Mesendoderm (in vitro differentiated cells): Measurements from ENCODE around the gene THUMPD3. TPM values are rescaled to one million over a fixed set of nuclear protein-coding genes. Genes with fewer than 3 reads are reported as not detected.

Experiments used
- DNase-seq: peaks from one replicate; pipeline ENCODE4 v3.0.0; 2013
- H2AK5ac ChIP-seq: 2 replicates; pipeline ENCODE4 v1.6.1; 2013; ENCODE audit warnings: low read length, inconsistent platforms
- H2BK120ac ChIP-seq: 2 replicates; pipeline ENCODE4 v1.6.1; 2013; ENCODE audit warnings: low read depth, mild to moderate bottlenecking, low read length, moderate library complexity, mixed read lengths
- H2BK15ac ChIP-seq: replicated peaks from 2 replicates; pipeline ENCODE4 v1.6.1; 2013; ENCODE audit warnings: low read depth, mild to moderate bottlenecking, moderate library complexity
- H2BK5ac ChIP-seq: 2 replicates; pipeline ENCODE4 v1.6.1; 2013; ENCODE audit warnings: low read length, inconsistent platforms
- H3K18ac ChIP-seq: 2 replicates; pipeline ENCODE4 v1.6.1; 2013; ENCODE audit warnings: mild to moderate bottlenecking, low read length, mixed read lengths
- H3K23ac ChIP-seq: one replicate; pipeline ENCODE4 v1.6.1; 2013; ENCODE audit warnings: low read length
- H3K27ac ChIP-seq: 2 replicates; pipeline ENCODE4 v1.5.1; 2013; ENCODE audit warnings: low read depth, mild to moderate bottlenecking, inconsistent platforms, low read length, moderate library complexity
- H3K27me3 ChIP-seq: 2 replicates; pipeline ENCODE4 v1.6.1; 2013; ENCODE audit warnings: low read length, control low read depth, mild to moderate bottlenecking, inconsistent platforms; ENCODE audit not compliant: insufficient read depth, poor library complexity
- H3K36me3 ChIP-seq: 2 replicates; pipeline ENCODE4 v1.6.1; 2013; ENCODE audit warnings: low read length, inconsistent platforms; ENCODE audit not compliant: control insufficient read depth, insufficient read depth
- H3K4ac ChIP-seq: one replicate; pipeline ENCODE4 v1.6.1; 2013; ENCODE audit warnings: low read depth, mild to moderate bottlenecking, low read length, moderate library complexity
- H3K4me1 ChIP-seq: 2 replicates; pipeline ENCODE4 v1.6.1; 2013; ENCODE audit warnings: low read depth, low read length, inconsistent platforms; ENCODE audit not compliant: control insufficient read depth
- H3K4me2 ChIP-seq: 2 replicates; pipeline ENCODE4 v1.6.1; 2013; ENCODE audit warnings: low read length
- H3K4me3 ChIP-seq: 2 replicates; pipeline ENCODE4 v1.5.1; 2013; ENCODE audit warnings: mild to moderate bottlenecking, low read length
- H3K56ac ChIP-seq: one replicate; pipeline ENCODE4 v1.6.1; 2013; ENCODE audit warnings: low read length
- H3K79me1 ChIP-seq: 2 replicates; pipeline ENCODE4 v1.6.1; 2013; ENCODE audit warnings: low read length, inconsistent platforms
- H3K79me2 ChIP-seq: 2 replicates; pipeline ENCODE4 v1.6.1; 2013; ENCODE audit warnings: mild to moderate bottlenecking, low read length; ENCODE audit not compliant: control insufficient read depth, insufficient read depth
- H3K9ac ChIP-seq: 2 replicates; pipeline ENCODE4 v1.6.1; 2013; ENCODE audit warnings: low read length, inconsistent platforms
- H4K5ac ChIP-seq: one replicate; pipeline ENCODE4 v1.6.1; 2013; ENCODE audit warnings: low read length
- H4K8ac ChIP-seq: one replicate; pipeline ENCODE4 v1.6.1; 2013; ENCODE audit warnings: low read depth, mild to moderate bottlenecking, control low read depth, low read length, moderate library complexity
- WGBS: extraction: QIAGEN DNeasy Blood & Tissue Kit; methylation state at CpG from one replicate; pipeline ENCODE4 v1.1.7; 2013; ENCODE audit warnings: low lambda C conversion rate, missing lambda C conversion rate; ENCODE audit not compliant: insufficient coverage; ENCODE audit errors: extremely low coverage; 5-methylcytosine and 5-hydroxymethylcytosine counted together
- polyA plus RNA-seq, 2 experiments: library from polyadenylated mRNA; stranded (reverse); fragments of 200-250 nt; gene quantifications; one replicate each; pipeline ENCODE4 v1.2.3, GENCODE V29; 2013

The THUMPD3 gene
- 36.5 TPM for polyA plus RNA-seq (2013, experiment 1 of 2)
- 37.8 TPM for polyA plus RNA-seq (2013, experiment 2 of 2)

GRCh38 chr3:9362731-9363530 is at the start of gene THUMPD3:
THUMPD3 (plus strand) TSS chr3:9363054; CDS start chr3:9365069, 2,015 bp downstream.
- H3K4me3 ChIP-seq, result peak within 1 kb of the TSS; percentile 76
- H3K4me2 ChIP-seq, result peak within 1 kb of the TSS; percentile 77
- WGBS, result no CpG with 5 or more reads among the region's 46 CpGs

GRCh38 chr3:9314796-9315195 is 48.1 kb upstream of the THUMPD3 start:
- Histone ChIP-seq H3K23ac (no peak overlapping the region), H2BK5ac (no peak overlapping the region), H4K5ac (no peak overlapping the region), H2BK15ac (no peak overlapping the region), H3K4me3 (no peak overlapping the region), H2BK120ac (no peak overlapping the region), H3K9ac (no peak overlapping the region), H3K4me2 (no peak overlapping the region), H3K27ac (no peak overlapping the region), H3K56ac (no peak overlapping the region), H3K4me1 (no peaks in the 10 kb centered on the region), H3K79me2 (no peaks in the 10 kb centered on the region), H3K27me3 (no peaks in the 10 kb centered on the region), H3K4ac (no peak overlapping the region), H4K8ac (no peak overlapping the region), H3K18ac (no peak overlapping the region), H3K36me3 (no peaks in the 10 kb centered on the region), H3K79me1 (no peaks in the 10 kb centered on the region), H2AK5ac (no peak overlapping the region)
- no peak for DNase-seq
- WGBS, result no CpG with 5 or more reads among the region's 2 CpGs

More at GRCh38 chr3:9362731-9363530, at the start of gene THUMPD3:
- H3K4me1 ChIP-seq, result peaks cover 3% of the 10 kb centered on the region
- peaks cover 4% of the 10 kb centered on the region for H3K79me1 ChIP-seq
- DNase-seq, result peak; percentile 98
- peak within 1 kb of the TSS; percentile 93 for H3K9ac ChIP-seq
- peak within 1 kb of the TSS; percentile 79 for H3K4ac ChIP-seq
- peak within 1 kb of the TSS; percentile 96 for H3K56ac ChIP-seq
- H2AK5ac ChIP-seq, result no peak within 1 kb of the TSS
- peak within 1 kb of the TSS; percentile 34 for H3K18ac ChIP-seq
- H2BK5ac ChIP-seq, result peak within 1 kb of the TSS; percentile 82
- H4K5ac ChIP-seq, result peak within 1 kb of the TSS; percentile 88
- no peak within 1 kb of the TSS for H2BK120ac ChIP-seq
- no peak within 1 kb of the TSS for H2BK15ac ChIP-seq
- H3K79me2 ChIP-seq, result no peaks in the 10 kb centered on the region
- no peaks in the 10 kb centered on the region for H3K27me3 ChIP-seq
- peak within 1 kb of the TSS; percentile 90 for H3K27ac ChIP-seq
- H4K8ac ChIP-seq, result no peak within 1 kb of the TSS
- H3K23ac ChIP-seq, result no peak within 1 kb of the TSS
- H3K36me3 ChIP-seq, result no peaks in the 10 kb centered on the region

DNA sequence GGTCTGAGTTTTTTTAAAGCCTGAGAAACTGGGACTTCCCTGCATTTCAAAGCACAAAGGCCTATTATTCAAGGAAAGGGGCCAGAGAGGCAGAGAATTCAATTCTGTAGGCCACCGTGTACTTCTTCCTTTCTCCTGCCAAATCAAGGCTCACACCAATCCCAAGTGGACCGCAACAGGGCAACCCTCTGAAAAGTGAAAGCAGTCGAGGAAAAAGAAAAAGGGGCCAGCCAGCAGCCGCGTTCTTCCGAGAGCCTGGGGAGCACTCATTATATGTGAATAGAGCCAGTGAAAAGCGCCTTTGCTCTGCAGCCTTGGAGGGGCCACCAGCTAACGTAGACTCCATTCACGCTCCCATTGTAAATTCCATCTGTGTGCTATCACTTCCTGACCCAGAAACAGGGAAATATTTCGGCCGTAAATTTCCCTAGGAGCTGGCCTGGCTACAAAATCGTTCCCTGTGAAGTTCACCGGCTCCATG is 45.9 kb upstream of the THUMPD3 start:
- peak; percentile 77 for DNase-seq
- Histone ChIP-seq H3K4me3 (no peak overlapping the region), H3K4me2 (no peak overlapping the region)

GRCh38 chr3:9322780-9323179 is 40.1 kb upstream of the THUMPD3 start:
- H2BK15ac ChIP-seq, result no peak overlapping the region

More for the DNA sequence above, 45.9 kb upstream of the THUMPD3 start:
- Histone ChIP-seq H3K4ac (no peak overlapping the region), H3K4me1 (no peaks in the 10 kb centered on the region), H4K8ac (no peak overlapping the region), H3K18ac (peak overlapping the region; percentile 73), H3K36me3 (no peaks in the 10 kb centered on the region), H2AK5ac (no peak overlapping the region), H3K23ac (no peak overlapping the region), H3K27ac (peak overlapping the region; percentile 43), H3K27me3 (no peaks in the 10 kb centered on the region), H3K79me1 (no peaks in the 10 kb centered on the region), H2BK15ac (no peak overlapping the region), H3K9ac (no peak overlapping the region), H2BK5ac (no peak overlapping the region), H3K56ac (peak overlapping the region; percentile 43), H2BK120ac (no peak overlapping the region), H4K5ac (no peak overlapping the region), H3K79me2 (no peaks in the 10 kb centered on the region)
- WGBS, result no CpG with 5 or more reads among the region's 13 CpGs

GRCh38 chr3:9324944-9325343 is 37.9 kb upstream of the THUMPD3 start:
- no peak overlapping the region for H4K8ac ChIP-seq
- no peak for DNase-seq
- H4K5ac ChIP-seq, result no peak overlapping the region
- no peaks in the 10 kb centered on the region for H3K27me3 ChIP-seq
- H3K18ac ChIP-seq, result no peak overlapping the region
- H3K79me2 ChIP-seq, result no peaks in the 10 kb centered on the region
- H3K4ac ChIP-seq, result no peak overlapping the region
- no peak overlapping the region for H3K9ac ChIP-seq
- H3K4me2 ChIP-seq, result no peak overlapping the region
- no peaks in the 10 kb centered on the region for H3K79me1 ChIP-seq
- no CpG with 5 or more reads among the region's 4 CpGs for WGBS
- no peak overlapping the region for H2BK120ac ChIP-seq
- no peak overlapping the region for H2AK5ac ChIP-seq
- H3K27ac ChIP-seq, result no peak overlapping the region
- no peak overlapping the region for H2BK15ac ChIP-seq
- H2BK5ac ChIP-seq, result no peak overlapping the region
- H3K36me3 ChIP-seq, result no peaks in the 10 kb centered on the region
- H3K4me3 ChIP-seq, result no peak overlapping the region
- no peaks in the 10 kb centered on the region for H3K4me1 ChIP-seq
- no peak overlapping the region for H3K56ac ChIP-seq
- H3K23ac ChIP-seq, result no peak overlapping the region

More at GRCh38 chr3:9322780-9323179, 40.1 kb upstream of the THUMPD3 start:
- Histone ChIP-seq H3K4me2 (no peak overlapping the region), H3K4me1 (no peaks in the 10 kb centered on the region), H4K8ac (no peak overlapping the region), H2BK5ac (no peak overlapping the region), H3K18ac (no peak overlapping the region), H3K4me3 (no peak overlapping the region), H3K79me2 (no peaks in the 10 kb centered on the region), H4K5ac (no peak overlapping the region), H3K56ac (no peak overlapping the region), H3K79me1 (no peaks in the 10 kb centered on the region), H2BK120ac (no peak overlapping the region), H3K9ac (no peak overlapping the region), H3K36me3 (no peaks in the 10 kb centered on the region), H3K23ac (no peak overlapping the region), H2AK5ac (no peak overlapping the region), H3K4ac (no peak overlapping the region), H3K27me3 (no peaks in the 10 kb centered on the region), H3K27ac (no peak overlapping the region)
- no CpG with 5 or more reads among the region's 2 CpGs for WGBS
- no peak for DNase-seq
